HEK293 (cell line): ENCODE data around the gene SRP14.

Experiments
- FEZF1 ChIP-seq: fragments of 450-650 bp; formaldehyde crosslinking; IDR thresholded peaks from 2 replicates; pipeline ENCODE4 v1.5.1; 2016; ENCODE audit warnings: missing biosample characterization, missing genetic modification characterization
- GFI1B ChIP-seq: fragments of 450-650 bp; formaldehyde crosslinking; IDR thresholded peaks from 2 replicates; pipeline ENCODE4 v1.5.1; 2016; ENCODE audit warnings: missing biosample characterization, missing genetic modification characterization
- GLI4 ChIP-seq: fragments of 450-650 bp; formaldehyde crosslinking; IDR thresholded peaks from 2 replicates; pipeline ENCODE4 v1.5.1; 2016; ENCODE audit warnings: missing biosample characterization, missing genetic modification characterization
- GLIS1 ChIP-seq: fragments of 450-650 bp; formaldehyde crosslinking; IDR thresholded peaks from 2 replicates; pipeline ENCODE4 v1.5.1; 2016; ENCODE audit warnings: missing biosample characterization, missing genetic modification characterization
- GLIS2 ChIP-seq: fragments of 450-650 bp; formaldehyde crosslinking; IDR thresholded peaks from 2 replicates; pipeline ENCODE4 v1.5.1; 2016; ENCODE audit warnings: missing biosample characterization, missing genetic modification characterization
- IKZF3 ChIP-seq: fragments of 450-650 bp; IDR thresholded peaks from 2 replicates; pipeline ENCODE4 v1.5.0; 2018; ENCODE audit warnings: missing biosample characterization, mild to moderate bottlenecking, missing genetic modification characterization, moderate library complexity
- INSM2 ChIP-seq: fragments of 450-650 bp; formaldehyde crosslinking; IDR thresholded peaks from 2 replicates; pipeline ENCODE4 v1.5.1; 2016; ENCODE audit warnings: missing biosample characterization, missing genetic modification characterization
- KLF1 ChIP-seq: fragments of 450-650 bp; formaldehyde crosslinking; IDR thresholded peaks from 2 replicates; pipeline ENCODE4 v1.5.1; 2016; ENCODE audit warnings: missing biosample characterization, missing genetic modification characterization
- KLF16 ChIP-seq: fragments of 450-650 bp; formaldehyde crosslinking; IDR thresholded peaks from 2 replicates; pipeline ENCODE4 v1.5.1; 2017; ENCODE audit warnings: missing biosample characterization, missing genetic modification characterization
- KLF7 ChIP-seq: fragments of 450-650 bp; formaldehyde crosslinking; IDR thresholded peaks from 2 replicates; pipeline ENCODE4 v1.5.1; 2016; ENCODE audit warnings: missing biosample characterization, missing genetic modification characterization, borderline replicate concordance
- KLF9 ChIP-seq: fragments of 450-650 bp; formaldehyde crosslinking; IDR thresholded peaks from 2 replicates; pipeline ENCODE4 v1.5.1; 2016; ENCODE audit warnings: missing biosample characterization, missing genetic modification characterization, low read depth
- SP7 ChIP-seq: fragments of 450-650 bp; formaldehyde crosslinking; IDR thresholded peaks from 2 replicates; pipeline ENCODE4 v1.5.1; 2016; ENCODE audit warnings: missing biosample characterization, missing genetic modification characterization
- WT1 ChIP-seq: fragments of 450-650 bp; formaldehyde crosslinking; IDR thresholded peaks from 2 replicates; pipeline ENCODE4 v1.5.1; 2016; ENCODE audit warnings: missing biosample characterization, missing genetic modification characterization
- ZBTB44 ChIP-seq: fragments of 450-650 bp; IDR thresholded peaks from 2 replicates; pipeline ENCODE4 v1.5.1; 2018; ENCODE audit warnings: missing biosample characterization, mild to moderate bottlenecking, missing genetic modification characterization
- ZBTB8A ChIP-seq: fragments of 450-650 bp; formaldehyde crosslinking; IDR thresholded peaks from 2 replicates; pipeline ENCODE4 v1.5.1; 2016; ENCODE audit warnings: missing biosample characterization, missing genetic modification characterization
- ZEB2 ChIP-seq: fragments of 450-650 bp; formaldehyde crosslinking; IDR thresholded peaks from 2 replicates; pipeline ENCODE4 v1.5.1; 2016; ENCODE audit warnings: missing biosample characterization, missing genetic modification characterization
- ZNF132 ChIP-seq: fragments of 450-650 bp; formaldehyde crosslinking; IDR thresholded peaks from 2 replicates; pipeline ENCODE4 v1.5.1; 2017; ENCODE audit warnings: missing biosample characterization, missing genetic modification characterization, borderline replicate concordance
- ZNF18 ChIP-seq: fragments of 450-650 bp; formaldehyde crosslinking; IDR thresholded peaks from 2 replicates; pipeline ENCODE4 v1.5.1; 2016; ENCODE audit warnings: missing biosample characterization, missing genetic modification characterization
- ZNF24 ChIP-seq: fragments of 450-650 bp; formaldehyde crosslinking; IDR thresholded peaks from 2 replicates; pipeline ENCODE4 v1.5.1; 2016; ENCODE audit warnings: missing biosample characterization, missing genetic modification characterization
- ZNF398 ChIP-seq: fragments of 450-650 bp; formaldehyde crosslinking; IDR thresholded peaks from 2 replicates; pipeline ENCODE4 v1.5.1; 2017; ENCODE audit warnings: missing biosample characterization, missing genetic modification characterization
- ZNF423 ChIP-seq: fragments of 450-650 bp; formaldehyde crosslinking; IDR thresholded peaks from 2 replicates; pipeline ENCODE4 v1.5.1; 2016; ENCODE audit warnings: missing biosample characterization, missing genetic modification characterization
- ZNF513 ChIP-seq: fragments of 450-650 bp; IDR thresholded peaks from 2 replicates; pipeline ENCODE4 v1.5.1; 2018; ENCODE audit warnings: missing biosample characterization, missing genetic modification characterization
- ZNF530 ChIP-seq: fragments of 450-650 bp; formaldehyde crosslinking; IDR thresholded peaks from 2 replicates; pipeline ENCODE4 v1.5.1; 2016; ENCODE audit warnings: low read depth, missing biosample characterization, missing genetic modification characterization
- ZNF555 ChIP-seq: fragments of 450-650 bp; formaldehyde crosslinking; conservative IDR thresholded peaks from 2 replicates; pipeline ENCODE4 v1.5.1; 2017; ENCODE audit warnings: missing biosample characterization, mild to moderate bottlenecking, missing genetic modification characterization, inconsistent platforms
- ZNF585B ChIP-seq: fragments of 450-650 bp; formaldehyde crosslinking; IDR thresholded peaks from 2 replicates; pipeline ENCODE4 v1.5.1; 2016; ENCODE audit warnings: missing biosample characterization, missing genetic modification characterization
- ZNF660 ChIP-seq: fragments of 450-650 bp; IDR thresholded peaks from 2 replicates; pipeline ENCODE4 v1.5.1; 2018; ENCODE audit warnings: missing biosample characterization, mild to moderate bottlenecking, missing genetic modification characterization
- ZNF692 ChIP-seq: fragments of 450-650 bp; formaldehyde crosslinking; IDR thresholded peaks from 2 replicates; pipeline ENCODE4 v1.5.1; 2016; ENCODE audit warnings: missing biosample characterization, missing genetic modification characterization
- ZSCAN30 ChIP-seq: fragments of 450-650 bp; IDR thresholded peaks from 2 replicates; pipeline ENCODE4 v1.5.1; 2018; ENCODE audit warnings: missing biosample characterization, mild to moderate bottlenecking, missing genetic modification characterization, moderate library complexity
- ZXDB ChIP-seq: fragments of 450-650 bp; formaldehyde crosslinking; IDR thresholded peaks from 2 replicates; pipeline ENCODE4 v1.5.1; 2016; ENCODE audit warnings: missing biosample characterization, missing genetic modification characterization

SRP14 gene

GRCh38 chr15:40069178-40070165 lies 30.5 kb upstream of the SRP14 start (continued):
- TF ChIP-seq ZNF398 (tag by site-specific recombination) (peak; percentile 82), KLF9 (tag by site-specific recombination) (peak; percentile 8; the same call in 1 of the 2 replicates), KLF16 (tag by site-specific recombination) (peak; percentile 47; the same call in 1 of the 2 replicates), ZNF530 (tag by site-specific recombination) (no peak), GLIS2 (tag by site-specific recombination) (peak; percentile 90), FEZF1 (peak; percentile 69), GLIS1 (tag by site-specific recombination) (peak; percentile 90), ZNF660 (tag by site-specific recombination) (peak; percentile 46; the same call in 1 of the 2 replicates), ZNF585B (tag by site-specific recombination) (no peak), ZNF18 (peak; percentile 61; the same call in 1 of the 2 replicates), ZXDB (tag by site-specific recombination) (peak; percentile 81), ZBTB44 (tag by site-specific recombination) (peak; percentile 64; the same call in 1 of the 2 replicates), WT1 (tag by site-specific recombination) (0 out of 2 replicates have a peak, but pooled peaks have one; percentile 40), ZNF132 (no peak), SP7 (peak; percentile 83), GLI4 (peak; percentile 68; the same call in 1 of the 2 replicates), KLF7 (tag by site-specific recombination) (0 out of 2 replicates have a peak, but pooled peaks have one; percentile 44), KLF1 (tag by site-specific recombination) (peak; percentile 59), ZNF423 (peak; percentile 77), ZNF24 (peak; percentile 73; the same call in 1 of the 2 replicates), ZEB2 (tag by site-specific recombination) (peak; percentile 86), ZNF692 (tag by site-specific recombination) (peak; percentile 99), ZBTB8A (peak; percentile 70), IKZF3 (peak; percentile 76), ZNF513 (tag by site-specific recombination) (no peak), ZSCAN30 (tag by site-specific recombination) (peak; percentile 56; the same call in 1 of the 2 replicates), INSM2 (tag by site-specific recombination) (0 out of 2 replicates have a peak, but pooled peaks have one; percentile 25), ZNF555 (tag by site-specific recombination) (no peak), GFI1B (0 out of 2 replicates have a peak, but pooled peaks have one; percentile 31)
